Prostate gland (tissue), 2 donors: ENCODE measurements around the gene PCYT1B.

Source experiments
- POLR2A ChIP-seq: fragments of 450-650 bp; IDR thresholded peaks from one replicate; pipeline ENCODE4 v1.6.1; 2016; ENCODE audit warnings: antibody characterized with exemption, mild to moderate bottlenecking
- POLR2AphosphoS5 ChIP-seq: sonication (generic); formaldehyde crosslinking; IDR thresholded peaks from one replicate; pipeline ENCODE4 v1.6.1; 2017; ENCODE audit warnings: antibody characterized with exemption
- TF ChIP-seq, protein P1 (sequence below), 4 experiments: fragments of 200-600 bp in 2 of 4; fragments of 450-650 bp in 2 of 4; sonication (generic) in 2 of 4; IDR thresholded peaks; 1 replicate in 3 of 4; 2 replicates in 1 of 4; pipeline ENCODE4 v1.5.1; 2016 to 2019; ENCODE audit warnings: antibody characterized with exemption in 4 of 4, mild to moderate bottlenecking in 2 of 4, moderate library complexity in 2 of 4

DNA sequence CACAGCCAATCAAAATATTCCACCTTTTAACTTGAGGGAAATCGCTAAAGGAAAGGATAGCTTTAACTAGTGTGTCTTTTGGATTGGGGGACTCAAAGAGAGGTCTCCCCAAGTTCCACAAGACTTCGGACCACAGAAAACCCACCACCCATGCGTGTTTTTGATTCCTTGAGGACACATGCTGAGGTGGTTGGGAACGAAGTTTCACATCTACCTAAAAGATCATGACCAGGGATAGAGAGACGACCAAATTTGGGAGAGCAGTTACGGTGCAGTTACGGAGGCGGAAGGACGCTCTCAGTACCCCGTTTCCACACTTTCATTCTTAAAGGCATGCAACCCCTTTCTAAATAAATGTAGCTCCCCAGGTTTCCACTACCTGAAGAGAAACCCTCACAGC lies 1.1 kb downstream of the PCYT1B start:
- TF ChIP-seq, protein P1, sequence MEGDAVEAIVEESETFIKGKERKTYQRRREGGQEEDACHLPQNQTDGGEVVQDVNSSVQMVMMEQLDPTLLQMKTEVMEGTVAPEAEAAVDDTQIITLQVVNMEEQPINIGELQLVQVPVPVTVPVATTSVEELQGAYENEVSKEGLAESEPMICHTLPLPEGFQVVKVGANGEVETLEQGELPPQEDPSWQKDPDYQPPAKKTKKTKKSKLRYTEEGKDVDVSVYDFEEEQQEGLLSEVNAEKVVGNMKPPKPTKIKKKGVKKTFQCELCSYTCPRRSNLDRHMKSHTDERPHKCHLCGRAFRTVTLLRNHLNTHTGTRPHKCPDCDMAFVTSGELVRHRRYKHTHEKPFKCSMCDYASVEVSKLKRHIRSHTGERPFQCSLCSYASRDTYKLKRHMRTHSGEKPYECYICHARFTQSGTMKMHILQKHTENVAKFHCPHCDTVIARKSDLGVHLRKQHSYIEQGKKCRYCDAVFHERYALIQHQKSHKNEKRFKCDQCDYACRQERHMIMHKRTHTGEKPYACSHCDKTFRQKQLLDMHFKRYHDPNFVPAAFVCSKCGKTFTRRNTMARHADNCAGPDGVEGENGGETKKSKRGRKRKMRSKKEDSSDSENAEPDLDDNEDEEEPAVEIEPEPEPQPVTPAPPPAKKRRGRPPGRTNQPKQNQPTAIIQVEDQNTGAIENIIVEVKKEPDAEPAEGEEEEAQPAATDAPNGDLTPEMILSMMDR (IDR thresholded peaks at IDR 0.05) = no peak
- TF ChIP-seq POLR2AphosphoS5 (no peak), POLR2A (no peak)
